NCI-H1105 (cell line): ENCODE data around the gene METTL2B.
"Not testable (repeated sequence)": the region's sequence is repeated elsewhere in the genome, so short reads cannot be mapped to it uniquely, and the experiment has no call there.

Source experiments
- DNase-seq: peaks from one replicate; lab custom pipeline; 2025; lab: John Stamatoyannopoulos, UW

The METTL2B gene

GRCh38 chr7:128526062-128526466 lies 49.5 kb downstream of the METTL2B start:
- not testable (repeated sequence) for DNase-seq

DNA sequence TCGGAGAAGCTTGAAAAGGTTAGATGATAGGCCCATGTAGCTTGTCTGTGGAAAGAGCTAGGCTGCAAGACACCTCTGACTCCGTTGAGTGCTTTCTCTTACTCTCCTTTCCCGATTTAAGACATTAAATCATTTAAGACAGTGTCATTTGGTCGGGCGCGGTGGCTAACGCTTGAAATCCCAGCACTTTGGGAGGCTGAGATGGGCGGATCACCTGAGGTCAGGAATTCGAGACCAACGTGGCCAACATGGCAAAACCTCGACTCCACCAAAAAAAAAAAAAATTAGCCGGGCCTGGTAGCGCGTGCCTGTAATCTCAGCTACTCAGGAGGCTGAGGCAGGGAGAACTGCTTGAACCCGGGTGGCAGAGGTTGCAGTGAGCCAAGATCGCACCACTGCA lies 52.6 kb downstream of the METTL2B start:
- DNase-seq: not testable (repeated sequence)

DNA sequence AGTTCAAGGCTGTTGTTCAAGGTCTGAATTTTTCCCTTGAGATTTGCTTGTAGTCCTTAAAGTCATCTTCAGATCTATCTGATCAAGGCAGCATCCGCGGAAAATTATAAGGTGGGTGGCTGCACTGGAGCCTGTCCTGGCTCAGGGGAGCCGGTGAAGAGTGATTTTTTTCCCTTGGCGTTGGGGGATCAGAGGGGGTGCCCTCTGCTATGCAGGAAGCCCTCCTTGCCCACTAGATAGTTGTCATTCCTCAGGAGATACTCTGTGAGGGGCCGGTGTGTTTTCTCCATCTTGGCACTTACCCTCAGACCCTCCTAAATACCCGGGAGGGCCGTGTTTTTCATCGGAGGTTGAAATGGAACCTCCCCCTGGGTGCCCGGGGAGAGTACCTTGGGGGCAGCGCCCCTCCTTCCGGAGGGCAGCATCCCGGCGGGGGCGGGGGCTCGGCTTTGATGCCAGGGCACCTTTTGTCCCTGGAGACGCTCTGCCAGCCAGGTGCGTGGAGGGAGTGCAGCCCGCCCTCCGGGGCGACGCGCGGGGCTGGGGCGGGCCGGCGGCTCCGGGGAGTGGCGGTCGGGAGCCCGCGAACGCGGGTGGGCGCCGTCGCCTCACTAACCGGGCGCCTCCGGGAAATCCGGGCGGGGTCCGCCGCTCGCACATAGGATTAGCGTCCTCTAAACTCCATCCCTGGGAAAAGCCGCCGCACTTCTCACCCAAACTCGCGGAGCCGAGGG lies 53.7 kb downstream of the METTL2B start:
- DNase-seq: peak; percentile 15

DNA sequence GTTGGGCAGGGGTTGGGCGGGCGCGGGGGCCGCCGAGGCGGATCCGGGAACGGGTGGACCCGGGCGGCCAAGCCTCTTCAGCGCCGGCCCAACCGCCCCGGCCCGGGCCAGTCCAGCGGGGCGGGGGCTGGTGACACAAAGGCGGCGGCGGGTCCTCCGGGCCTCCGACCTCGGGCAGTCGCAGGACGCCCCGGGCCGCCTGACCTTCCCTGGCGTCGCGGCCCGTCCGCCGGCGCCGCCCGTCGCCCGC lies 54.2 kb downstream of the METTL2B start:
- DNase-seq: no peak

DNA sequence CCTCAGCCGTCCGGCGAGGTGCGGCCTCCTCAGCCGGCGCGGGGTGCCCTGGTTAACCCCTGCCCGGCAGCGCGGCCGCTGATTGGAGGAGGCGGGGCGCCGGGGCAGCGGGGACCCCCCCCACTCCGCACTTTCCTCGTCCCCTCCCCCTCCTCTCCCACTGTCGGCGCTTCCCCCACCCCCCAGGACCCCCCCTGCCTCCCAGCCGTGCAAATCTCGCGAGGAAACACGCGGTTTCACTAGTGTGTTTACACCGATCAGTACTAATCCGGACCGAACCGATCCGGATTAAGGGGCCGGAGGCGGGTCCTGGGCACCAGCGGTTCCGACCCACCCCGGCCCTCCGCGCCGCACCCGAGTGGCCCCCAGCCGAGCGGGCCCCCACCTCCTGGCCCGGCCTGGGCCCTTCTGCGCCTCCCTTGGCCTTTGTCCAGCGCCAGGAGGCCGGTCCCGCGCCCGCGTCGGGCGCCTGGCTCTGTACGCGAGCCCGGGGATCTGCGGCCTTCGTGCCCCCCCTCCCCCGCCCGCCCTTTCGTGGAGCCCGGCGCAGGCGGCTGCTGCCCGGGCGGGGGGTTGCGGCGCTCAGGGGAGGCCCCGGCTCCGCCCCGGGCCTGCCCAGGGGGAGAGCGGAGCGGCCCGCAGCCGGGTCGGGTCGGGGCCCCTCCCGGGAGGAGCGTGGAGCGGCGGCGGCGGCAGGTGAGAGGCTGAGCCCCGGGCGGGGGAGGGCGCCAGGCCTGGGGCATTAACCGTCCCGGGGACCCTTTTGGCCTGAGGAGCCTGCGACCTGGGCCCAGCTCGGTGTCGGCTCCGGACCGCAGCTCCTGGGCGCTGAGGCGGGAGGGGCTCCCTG lies 54.8 kb downstream of the METTL2B start:
- peak; percentile 79 for DNase-seq

DNA sequence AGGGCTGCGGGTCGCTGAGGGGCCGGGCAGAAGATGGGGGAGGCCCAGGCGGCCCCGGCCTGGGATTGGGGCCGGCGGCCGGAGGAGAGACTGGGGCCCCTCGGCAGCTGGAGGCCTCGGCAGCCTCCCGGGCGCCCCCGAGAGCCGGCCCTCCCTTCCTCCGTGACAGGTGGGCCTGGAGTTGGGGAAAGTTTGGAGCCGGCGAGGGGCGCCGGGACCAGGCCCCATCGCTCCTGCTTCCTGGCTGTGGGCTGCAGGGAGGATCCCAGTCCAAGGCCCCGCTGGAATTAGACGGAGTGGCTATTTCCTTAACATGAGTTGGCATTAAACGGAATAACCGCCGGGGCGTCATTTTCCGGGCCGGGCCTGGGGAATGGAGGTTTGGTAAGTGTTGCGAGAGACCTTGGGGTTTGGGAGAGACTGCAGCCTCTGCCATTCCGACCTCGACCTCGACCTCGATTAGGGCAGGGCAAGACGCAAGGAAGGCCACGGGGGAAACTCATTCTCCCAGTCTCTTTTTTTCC lies 55.5 kb downstream of the METTL2B start:
- not testable (repeated sequence) for DNase-seq

- DNase-seq: not testable (repeated sequence)
Observed at GRCh38 chr7:128532956-128533355, 56.4 kb downstream of the METTL2B start.

- DNase-seq: not testable (repeated sequence)
Observed at GRCh38 chr7:128537410-128537809, 60.9 kb downstream of the METTL2B start.

GRCh38 chr7:128542530-128542929 lies 66.0 kb downstream of the METTL2B start:
- DNase-seq: not testable (repeated sequence)

DNA sequence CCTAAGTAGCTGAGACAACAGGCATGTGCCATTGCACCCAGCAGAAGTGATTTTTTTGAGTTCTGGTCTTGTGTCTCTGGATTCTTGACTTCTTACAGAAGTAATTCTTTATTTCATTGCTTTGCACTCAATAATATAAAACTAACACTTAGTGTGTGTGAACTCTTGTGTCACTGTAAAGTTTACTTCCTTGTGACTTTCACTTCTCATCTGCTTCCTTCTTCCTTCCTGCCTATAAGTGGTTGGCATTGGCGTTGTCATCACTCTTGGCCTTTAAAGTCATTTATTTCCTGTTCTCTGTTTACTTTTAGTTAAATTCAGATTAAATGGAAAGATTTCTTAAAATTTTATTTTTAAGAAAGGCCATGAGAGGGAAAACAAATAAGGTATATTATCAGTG lies 66.8 kb downstream of the METTL2B start:
- not testable (repeated sequence) for DNase-seq

GRCh38 chr7:128546319-128546851 lies 69.8 kb downstream of the METTL2B start:
- not testable (repeated sequence) for DNase-seq

DNA sequence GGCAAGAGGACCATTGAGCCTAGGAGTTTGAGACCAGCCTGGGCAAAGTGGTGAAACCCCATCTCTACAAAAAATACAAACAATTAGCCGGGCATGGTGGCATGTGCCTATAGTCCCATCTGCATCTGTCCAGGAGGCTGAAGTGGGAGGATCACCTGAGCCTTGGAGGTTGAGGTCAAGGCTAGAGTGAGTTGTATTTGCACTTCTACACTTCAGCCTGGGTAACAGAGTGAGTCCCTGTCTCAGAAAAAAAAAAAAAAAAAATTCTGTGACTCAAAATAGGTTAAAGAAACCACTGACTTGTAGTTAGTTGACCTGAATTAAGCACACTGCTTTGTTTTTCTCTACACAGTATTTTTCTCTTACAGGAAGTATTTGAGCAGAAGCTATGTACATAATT lies 74.4 kb downstream of the METTL2B start:
- no peak for DNase-seq

DNA sequence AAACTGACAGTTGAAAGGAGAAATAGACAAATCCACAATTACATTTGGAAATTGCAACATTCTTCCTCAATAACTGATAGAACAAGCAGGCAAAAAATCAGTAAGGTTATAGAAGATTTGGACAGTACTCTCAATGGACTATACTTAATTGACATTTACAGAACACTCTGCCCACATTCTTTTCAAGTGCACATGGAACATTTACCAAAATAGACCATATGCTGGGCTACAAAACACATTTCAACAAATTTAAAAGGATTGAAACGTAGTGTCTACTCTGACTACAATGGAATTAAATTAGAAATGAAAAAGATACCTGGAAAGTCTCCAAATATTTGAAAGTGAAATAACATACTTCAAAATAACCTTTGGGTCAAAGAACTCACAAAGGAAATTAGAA lies 77.8 kb downstream of the METTL2B start:
- DNase-seq: not testable (repeated sequence)
